ENCODE measurements around the gene BCL11B.

Gene BCL11B

GRCh38 chr14:99271951-99272631 is at the start of gene BCL11B:
BCL11B (minus strand) TSS chr14:99272197; CDS start chr14:99271218, 979 bp downstream.
- peak; percentile 97 for DNase-seq

- no peak for DNase-seq
Observed at GRCh38 chr14:99321236-99321925, 49.4 kb upstream of the BCL11B start.

GRCh38 chr14:99320621-99321235 is 48.7 kb upstream of the BCL11B start:
- DNase-seq, result no peak

GRCh38 chr14:99320105-99320572 is 48.1 kb upstream of the BCL11B start:
- peak; percentile 32 for DNase-seq

- no peak for DNase-seq
Observed at GRCh38 chr14:99318959-99319295, 46.9 kb upstream of the BCL11B start.

- no peak for DNase-seq
Observed at GRCh38 chr14:99318091-99318958, 46.3 kb upstream of the BCL11B start.

GRCh38 chr14:99317231-99318090 is 45.5 kb upstream of the BCL11B start:
- DNase-seq, result no peak

GRCh38 chr14:99316281-99317163 is 44.5 kb upstream of the BCL11B start:
- no peak for DNase-seq

- no peak for DNase-seq
Observed at GRCh38 chr14:99315197-99315596, 43.2 kb upstream of the BCL11B start.

GRCh38 chr14:99314623-99315022 is 42.6 kb upstream of the BCL11B start:
- no peak for DNase-seq

GRCh38 chr14:99313234-99313633 is 41.2 kb upstream of the BCL11B start:
- DNase-seq, result no peak

GRCh38 chr14:99312106-99312505 is 40.1 kb upstream of the BCL11B start:
- no peak for DNase-seq

GRCh38 chr14:99309220-99309766 is 37.3 kb upstream of the BCL11B start:
- DNase-seq, result no peak

- DNase-seq, result no peak
Observed at GRCh38 chr14:99304208-99304607, 32.2 kb upstream of the BCL11B start.

GRCh38 chr14:99300190-99300589 is 28.2 kb upstream of the BCL11B start:
- no peak for DNase-seq

- DNase-seq, result no peak
Observed at GRCh38 chr14:99296517-99296916, 24.5 kb upstream of the BCL11B start.

GRCh38 chr14:99289394-99290189 is 17.6 kb upstream of the BCL11B start:
- DNase-seq, result no peak

- no peak for DNase-seq
Observed at GRCh38 chr14:99288948-99289347, 17.0 kb upstream of the BCL11B start.

- no peak for DNase-seq
Observed at GRCh38 chr14:99287269-99287942, 15.4 kb upstream of the BCL11B start.
